ENCODE data around the gene UGCG. TPM values are rescaled to one million over a fixed set of nuclear protein-coding genes. Genes with fewer than 3 reads are reported as not detected.

UGCG gene
- total RNA-seq, 1 donor from 2014 or later: 61.0 TPM

Other genes starting within 250 kb of the UGCG start
- gene GNG10, start 235.2 kb upstream of the UGCG start, total RNA-seq: 12.8 TPM
- 0.56 TPM for gene SHOC1, start 101.9 kb upstream of the UGCG start, total RNA-seq